Stimulated activated CD4-positive, alpha-beta T cell treated with anti-CD3 and anti-CD28 coated beads, Interleukin-4, amount 100 ng/mL, for 1 hour (primary cell): ENCODE results near the gene PDE9A.

Experiments used
- DNase-seq: peaks from one replicate; pipeline ENCODE4 v3.0.0-alpha.2; 2020

Gene PDE9A

DNA sequence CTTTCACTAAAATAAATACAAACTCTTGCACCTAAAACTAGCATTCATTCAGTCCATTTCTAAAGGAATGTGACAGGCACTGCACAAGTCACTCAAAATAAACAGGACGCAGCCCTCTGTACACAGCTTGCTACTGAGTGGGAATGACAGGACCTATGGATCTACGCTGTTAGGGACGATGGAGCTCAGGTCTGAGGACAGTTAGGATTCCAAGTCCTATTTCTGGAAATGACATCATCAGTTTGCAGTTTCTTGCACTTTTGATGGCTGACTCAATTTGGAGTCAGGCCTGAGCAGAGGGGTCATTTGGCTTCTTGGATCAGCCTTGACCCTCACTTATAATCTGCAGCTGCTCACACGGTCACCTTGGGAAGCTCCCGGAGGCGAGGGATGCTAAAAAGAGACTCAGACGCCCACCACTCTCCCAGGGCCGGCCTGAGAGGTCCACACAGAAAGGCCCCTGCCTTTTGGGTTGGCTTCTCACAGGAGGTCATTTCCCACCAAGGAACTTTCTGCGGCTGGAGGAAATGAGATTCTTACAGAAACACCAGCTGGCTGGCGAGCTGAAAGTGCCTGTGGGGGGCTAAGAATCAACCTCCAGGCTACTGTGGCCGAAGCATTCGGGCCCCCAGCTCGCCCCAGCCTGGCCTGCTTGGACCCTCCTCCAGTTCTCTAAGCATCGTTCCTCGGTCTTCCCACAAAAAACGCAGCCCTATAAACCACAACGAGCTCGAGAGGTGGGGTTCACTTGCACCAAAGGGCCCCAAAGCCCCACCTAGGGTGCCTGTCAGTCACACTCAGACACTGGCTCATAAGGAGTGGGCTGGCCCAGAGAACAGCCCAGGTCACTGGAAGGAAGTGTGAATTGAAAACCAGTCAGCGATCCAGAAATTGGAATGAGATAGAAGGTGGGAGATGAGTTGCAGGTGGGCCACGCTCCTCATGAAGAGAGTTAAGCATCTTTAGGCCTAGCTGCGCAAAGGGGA, 8.9 kb upstream of the PDE9A start:
- DNase-seq: no peak

DNA sequence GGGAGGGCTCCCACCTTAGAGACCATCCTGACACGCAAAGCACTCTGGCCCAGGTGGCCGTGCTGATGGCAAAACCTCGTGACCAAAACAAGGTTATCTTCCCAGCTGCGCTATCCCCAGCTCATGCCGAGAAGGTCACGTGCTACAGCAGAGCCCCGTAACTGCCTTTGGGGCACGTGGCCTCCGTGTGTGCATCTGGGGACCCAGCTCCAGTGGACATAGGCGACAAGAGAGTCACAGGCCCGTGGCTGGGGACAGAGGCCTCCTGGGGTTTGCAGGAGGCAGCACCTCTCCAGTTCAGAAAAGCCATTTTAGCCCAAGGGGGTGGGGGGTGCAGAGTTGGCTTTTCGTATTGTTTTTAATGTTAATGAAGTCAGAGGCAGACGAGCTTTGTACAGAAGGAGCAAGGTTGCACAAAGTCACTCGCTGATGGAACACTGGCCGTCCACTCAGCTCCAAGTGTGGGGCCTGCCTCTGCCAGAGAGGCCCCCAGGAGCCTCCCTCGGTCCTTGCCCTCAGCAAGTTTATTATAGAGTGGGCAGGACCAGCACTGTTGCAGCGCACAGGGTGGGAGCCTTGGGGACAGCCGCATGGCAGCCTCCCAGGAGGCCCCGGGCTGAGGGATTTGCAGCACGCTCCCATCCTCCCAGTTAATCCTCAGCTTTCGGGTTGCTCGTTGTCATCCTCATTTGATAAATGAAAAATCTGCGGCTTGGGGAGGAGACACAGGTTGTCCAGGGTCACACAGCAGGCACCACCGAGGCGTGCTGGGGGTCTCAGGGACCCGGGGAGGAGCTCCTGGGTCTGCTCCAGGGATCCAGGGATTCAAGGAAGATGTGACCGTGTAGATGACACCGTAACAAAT, 8.0 kb upstream of the PDE9A start:
- DNase-seq: no peak

DNA sequence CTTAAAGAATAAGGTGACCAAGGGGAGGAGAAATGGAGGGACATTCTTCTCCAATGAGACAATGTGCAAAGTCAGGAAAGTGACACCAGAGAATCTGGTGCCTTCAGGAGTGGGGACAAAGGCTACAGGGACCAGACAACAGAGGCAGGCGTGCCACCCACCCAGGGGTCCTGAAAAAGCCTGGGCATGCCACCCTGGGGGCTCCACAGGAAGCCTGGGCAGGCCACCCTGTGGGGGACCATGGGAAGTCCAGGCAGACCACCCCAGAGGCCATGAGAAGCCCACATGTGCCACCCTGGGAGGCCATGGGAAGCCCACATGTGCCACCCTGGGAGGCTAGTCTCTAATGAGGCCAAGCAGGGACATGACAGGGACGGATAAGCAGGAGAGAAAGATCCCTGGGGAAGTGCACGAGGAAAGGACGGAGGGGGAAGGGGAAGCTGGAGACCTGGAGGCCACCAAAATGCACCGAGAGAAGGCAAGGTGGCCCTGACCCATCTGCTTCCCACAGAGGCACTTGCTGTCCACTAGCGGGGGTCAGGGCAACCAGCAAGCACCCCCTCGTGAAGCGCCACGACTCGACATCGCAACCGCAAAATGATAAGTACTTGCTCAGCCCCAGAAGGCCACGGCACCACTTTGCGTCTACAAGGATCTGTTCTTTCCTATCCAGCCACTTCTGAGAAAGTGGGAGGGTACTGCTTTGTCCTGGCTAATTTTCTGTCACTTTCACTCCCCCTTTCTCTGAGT, 7.2 kb upstream of the PDE9A start:
- no peak for DNase-seq

DNA sequence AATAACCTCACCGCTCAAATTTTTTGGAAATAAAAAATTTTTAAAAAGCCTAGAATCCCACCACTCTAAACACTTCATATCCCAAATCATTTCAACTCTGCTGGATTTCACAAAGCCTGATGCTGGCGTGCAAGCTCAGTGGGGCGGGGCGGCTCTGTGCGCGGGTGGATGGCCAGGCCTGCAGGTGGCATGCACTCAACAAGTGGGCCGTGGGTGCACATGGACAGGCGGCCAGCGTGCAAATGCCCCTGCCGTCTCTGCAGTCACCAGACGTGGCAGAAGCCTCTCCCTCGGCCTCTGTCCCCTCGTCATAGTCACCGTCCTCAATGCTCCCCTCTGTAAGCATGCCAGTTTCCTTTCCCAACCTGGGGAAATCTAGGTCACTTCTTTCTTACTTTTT, 6.6 kb upstream of the PDE9A start:
- DNase-seq: no peak

DNA sequence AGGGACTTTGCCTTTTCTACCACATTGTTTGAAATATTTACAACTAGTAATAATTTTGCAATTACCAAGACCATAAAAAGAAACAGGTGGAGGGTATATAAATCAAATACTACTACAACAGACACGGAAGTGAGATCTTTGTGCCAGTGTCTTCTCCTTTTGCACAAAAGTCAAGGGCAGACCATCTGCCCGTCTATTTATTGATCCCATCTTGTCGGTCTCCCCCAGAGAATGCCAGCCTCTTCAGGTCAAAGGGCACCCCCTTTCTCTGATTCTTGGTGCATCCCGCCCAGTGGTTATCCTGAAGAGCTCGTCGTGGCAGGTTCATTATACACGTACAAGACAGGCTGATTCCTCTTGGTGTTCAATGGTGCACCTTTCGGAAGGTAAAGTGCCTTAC, 4.8 kb upstream of the PDE9A start:
- no peak for DNase-seq

DNA sequence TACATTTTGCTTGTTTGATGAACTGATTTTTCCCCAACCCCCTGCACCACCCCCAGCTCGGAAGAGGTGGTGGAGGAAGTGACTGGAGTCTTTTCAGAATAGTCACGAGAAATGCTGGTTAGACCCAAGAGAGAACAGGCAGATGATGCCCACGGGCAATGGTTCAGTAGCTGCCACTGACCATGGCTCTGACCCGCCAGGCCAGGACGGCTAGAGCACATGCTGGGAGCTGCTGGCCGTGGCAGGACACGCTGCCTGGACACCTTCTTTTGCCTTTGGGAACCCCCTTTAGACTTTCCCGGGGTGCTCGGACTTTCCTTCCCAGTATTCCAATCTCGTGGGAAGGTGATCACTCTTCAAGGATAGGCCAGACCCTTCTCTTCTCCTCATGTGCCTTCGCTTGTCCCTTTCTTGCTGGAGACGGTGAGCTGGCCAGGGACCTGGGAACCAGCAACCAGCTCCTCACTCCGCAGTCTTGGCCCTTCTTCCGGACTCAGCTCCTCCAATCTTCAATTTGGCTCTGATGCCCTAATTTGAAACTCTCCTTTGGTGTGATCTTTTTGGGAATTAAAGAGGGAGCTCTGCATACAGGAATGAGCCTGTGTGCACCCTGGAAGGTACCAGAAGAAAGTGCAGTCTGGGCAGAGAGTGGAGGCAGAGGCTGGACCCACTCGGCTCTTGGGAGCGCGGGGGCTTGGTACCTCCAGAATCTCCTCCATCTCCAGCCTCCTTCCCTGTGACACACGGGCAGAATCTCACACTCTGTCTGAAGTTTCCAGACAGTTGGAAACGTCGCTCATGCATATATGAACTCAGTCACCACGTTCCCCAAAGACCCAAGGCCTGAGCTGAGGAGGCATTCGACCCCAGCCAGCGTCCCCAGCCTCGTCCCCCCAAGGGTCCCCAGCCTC, 4.0 kb upstream of the PDE9A start:
- DNase-seq: no peak

DNA sequence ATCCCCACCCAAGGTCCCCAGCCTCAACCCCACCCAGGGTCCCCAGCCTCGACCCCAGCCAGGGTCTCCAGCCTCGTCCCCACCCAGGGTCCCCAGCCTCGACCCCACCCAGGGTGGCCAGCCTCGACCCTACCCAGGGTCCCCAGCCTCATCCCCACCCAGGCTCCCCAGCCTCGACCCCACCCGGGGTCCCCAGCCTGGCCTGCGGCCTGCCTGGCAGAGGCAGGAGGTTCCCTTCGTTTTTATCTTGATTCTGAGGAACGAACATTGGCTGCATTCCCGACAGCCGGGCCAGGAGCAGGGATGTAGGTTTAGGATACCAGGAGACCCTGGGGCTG, 3.4 kb upstream of the PDE9A start:
- DNase-seq: no peak

DNA sequence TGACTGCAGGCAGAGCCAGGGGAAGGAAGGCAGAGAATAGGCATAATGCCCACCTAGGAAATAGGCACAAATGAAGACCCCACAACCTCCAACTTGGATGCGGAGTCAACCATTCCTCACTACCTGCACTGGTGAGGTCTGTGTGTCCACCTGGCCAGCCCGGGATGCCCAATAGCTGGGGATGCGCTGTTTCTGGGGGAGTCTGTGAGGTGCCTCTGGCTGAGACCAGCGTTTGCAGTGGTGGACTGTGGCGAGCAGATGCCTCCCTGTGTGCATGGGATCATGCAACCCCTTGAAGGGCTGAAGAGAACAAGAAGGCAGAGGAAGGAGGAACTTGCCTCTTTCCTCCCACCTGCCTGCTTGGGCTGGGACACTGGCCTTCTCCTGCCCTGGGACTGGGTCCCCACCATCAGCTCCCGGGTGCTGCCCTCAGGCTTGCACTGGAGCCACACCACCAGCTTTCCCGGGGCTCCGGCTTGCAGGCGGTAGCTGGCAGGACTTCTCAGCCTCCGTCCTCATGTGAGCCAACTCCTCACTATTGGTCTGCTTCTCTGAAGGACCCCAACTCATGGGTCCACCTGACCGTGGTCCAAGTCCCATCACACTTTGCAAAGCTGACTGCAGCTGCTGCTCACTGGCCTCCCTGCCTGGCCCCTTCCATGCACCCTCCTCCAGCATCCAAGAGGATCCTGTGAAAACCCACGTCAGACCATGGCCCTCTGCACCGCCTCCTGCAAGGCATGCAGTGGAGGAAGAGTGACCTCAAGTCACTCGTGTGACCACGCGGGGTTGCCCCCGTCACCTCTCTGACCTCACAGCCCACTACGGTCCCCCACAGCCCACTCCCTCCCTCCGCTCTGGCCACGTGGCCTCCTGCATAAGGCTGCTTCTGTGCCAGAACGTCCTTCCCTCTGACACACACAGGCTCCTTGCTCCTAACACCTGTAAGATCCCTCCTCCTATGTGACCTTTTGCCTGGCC, 2.7 kb upstream of the PDE9A start:
- no peak for DNase-seq

DNA sequence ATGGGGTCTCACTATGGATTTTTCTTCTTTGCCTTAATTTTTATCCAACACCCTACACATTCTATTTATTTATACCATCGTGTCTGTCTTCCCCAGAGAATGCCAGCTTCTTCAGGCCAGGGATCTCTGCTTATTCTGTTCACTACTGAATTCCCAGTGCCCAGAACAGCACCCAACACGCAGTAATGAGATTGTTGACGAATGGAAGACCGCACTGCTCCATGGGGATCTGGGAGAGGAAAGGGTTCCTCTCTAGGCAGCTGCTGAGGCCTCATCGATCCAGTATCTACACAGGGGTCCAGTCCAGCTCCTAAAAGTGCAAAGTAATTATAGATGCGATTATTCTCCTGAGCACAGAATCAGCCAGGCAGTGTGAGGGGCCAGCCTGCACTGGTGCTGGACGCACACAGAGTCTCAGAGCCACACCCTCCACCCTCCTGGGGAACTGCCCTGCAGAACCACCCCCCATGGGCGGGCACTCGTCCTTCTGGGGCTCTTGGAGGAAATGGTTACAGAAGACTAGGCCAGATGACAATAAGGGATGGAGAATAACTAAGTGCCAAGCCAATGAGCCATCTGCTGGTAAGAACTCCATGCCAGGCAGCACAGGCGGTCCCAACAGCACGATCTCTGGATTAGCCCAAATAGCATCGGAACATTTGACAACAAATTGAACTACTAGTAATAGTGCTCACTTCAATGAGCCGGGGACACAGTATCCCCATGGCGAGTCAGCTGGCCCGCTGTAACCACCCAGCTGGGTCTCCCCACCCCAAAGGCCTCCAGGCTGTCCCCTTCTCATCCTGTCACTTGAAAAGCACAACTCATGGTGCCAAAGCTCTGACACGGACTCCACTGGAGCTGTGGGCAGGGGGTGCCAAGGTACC, 1.7 kb upstream of the PDE9A start:
- no peak for DNase-seq

DNA sequence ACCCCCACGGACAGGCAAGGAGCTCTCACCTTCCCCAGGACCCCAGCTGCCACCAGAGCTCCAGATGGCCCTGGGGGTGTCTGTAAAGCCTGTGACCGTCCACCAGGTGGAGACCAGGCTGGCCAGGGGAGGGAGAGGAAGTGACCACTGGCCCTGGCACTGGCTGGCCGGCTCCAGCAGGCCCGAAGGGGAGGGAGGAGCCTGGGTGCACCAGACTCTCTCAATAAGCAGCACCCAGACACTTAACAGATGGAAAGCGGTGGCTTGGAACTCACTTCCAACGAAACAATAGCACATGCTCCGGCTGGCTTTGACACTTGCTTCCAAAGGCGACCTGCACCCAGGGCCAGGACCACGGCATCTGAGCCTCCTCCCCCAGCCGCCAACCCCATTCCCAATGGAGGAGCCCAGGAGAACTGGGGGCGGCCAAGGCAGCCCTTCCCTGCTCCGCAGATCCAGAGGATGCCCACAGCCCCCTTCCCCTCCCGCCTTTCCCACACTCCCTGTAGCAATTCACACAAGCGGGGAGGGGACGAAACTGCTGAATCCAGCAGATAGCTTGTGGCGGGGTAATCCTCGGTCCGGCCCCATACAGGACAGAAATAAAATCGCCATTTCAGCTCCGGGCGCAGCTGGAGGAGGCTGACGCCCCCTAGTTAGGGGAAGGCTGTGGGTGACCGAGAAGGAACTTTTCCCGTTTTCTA, 742 bp upstream of the PDE9A start:
- DNase-seq: no peak

DNA sequence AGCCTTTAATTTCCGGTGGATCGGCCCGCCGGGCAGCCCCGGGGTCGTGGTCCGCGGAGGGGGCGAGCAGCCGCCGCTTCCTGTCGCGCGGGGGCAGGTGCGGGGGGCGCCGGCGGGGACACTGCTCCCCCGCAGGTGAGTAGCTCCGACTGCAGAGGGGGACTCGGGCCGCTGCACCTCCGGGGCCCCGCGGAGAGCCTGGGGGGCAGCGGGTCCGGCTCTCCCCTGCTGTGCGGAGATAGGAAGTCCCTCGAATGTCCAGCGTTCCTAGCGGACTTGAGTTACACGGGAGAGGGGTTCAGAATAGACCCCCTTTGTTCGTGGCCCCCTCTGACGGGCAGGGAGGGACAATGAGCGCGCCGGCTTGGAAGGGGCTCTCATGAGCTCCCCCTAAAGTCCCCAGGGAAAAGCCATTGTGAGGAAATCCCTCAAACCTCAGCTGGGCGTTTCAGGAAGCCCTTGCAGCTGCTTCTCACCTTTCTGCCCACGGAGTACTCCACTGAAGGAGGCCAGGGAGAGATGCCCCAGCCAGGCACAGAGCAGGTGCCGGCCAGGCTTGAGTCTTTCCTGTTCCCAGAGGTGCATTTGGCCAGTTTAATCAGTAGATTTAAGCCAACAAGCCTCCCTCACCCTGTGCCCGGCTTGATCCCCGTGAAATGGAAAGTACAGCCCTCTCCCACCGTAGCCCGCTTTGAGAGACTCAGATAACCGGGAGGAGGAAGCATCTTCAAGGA, 925 bp downstream of the PDE9A start:
- no peak for DNase-seq

DNA sequence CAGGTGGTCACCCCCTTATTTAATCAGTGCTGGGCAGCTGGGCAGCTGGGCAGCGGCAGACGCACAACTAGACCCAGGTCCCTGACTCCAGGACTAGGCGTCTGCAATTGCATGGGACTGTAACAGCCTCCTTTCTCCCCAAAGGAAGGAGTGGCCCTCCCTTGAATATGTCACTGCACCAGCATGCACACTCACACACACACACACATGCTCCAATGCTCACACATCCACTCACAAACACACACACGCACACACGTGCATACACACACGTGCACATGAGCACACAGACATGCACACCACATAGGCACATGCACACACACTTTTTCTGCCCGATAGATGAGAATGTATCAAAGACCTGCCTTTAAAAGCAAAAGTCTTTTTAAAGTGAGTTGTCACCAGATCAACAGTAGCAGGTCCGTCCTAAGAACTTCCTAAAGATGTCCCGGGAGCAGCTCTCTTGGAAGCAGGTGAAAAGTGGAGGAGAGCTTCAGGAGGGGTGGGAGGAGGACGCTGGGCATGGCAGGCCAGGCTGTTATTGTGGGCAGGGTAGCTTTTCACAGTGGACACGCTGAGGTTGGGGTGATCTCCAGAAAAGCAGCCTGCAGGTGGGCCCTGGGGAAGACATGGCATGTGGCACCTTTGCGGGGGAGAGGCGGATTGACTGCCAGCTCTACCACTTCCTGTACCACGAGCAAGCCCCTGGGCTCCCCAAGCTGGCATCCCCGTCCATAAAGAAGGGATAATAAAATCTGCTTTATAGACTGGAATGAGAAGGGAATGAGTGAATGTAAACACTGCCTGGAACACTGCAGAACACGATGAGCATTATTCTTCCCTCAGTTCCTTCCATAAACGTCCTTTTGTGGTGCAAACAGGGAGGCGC, 1.7 kb downstream of the PDE9A start:
- DNase-seq: no peak

DNA sequence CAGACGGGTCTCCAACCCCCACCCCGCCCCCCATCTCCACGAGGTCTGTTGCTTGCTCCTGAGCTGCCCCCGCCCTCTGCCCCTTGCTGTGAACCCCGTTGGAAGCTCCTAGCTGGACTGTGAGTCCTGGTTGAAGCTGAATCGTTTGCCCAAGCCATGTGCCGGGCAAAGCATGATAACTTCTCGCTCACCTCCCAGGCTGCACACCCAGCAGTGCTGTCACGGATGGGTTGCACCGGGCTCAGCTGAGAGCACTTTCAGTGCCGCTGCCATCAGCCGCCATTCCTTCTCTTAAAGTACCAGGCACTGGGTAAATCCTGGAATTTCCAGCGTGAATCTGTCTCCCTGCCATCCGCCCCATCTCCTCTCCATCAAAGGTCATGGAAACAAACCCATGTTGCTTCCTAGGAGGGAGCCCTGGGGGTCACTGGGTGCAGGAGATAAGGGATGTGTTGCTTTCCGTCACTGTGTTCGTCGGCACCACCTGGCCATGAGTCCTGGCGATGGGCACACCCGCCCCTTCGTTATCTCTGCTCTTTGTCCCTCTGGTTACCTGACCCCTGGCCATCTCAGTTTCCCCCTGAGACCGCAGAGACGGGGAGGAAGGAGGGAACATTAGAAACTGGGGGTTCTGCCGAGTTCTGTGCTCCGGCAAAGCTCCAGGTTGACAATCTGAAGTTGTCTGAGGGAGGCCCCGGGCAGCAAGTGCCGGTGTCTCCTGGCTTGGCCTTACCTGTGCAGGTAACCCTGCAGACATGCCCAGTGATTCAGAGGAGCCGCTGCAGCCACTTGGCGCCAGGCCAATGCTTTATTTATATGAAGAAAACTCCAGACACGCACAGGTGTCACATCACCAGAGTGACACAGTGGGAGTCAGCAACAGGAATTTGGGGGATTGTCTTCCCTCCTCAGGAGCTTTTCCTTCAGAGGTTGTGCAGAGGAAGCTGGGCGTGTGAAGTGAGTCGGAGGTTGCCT, 2.7 kb downstream of the PDE9A start:
- no peak for DNase-seq

DNA sequence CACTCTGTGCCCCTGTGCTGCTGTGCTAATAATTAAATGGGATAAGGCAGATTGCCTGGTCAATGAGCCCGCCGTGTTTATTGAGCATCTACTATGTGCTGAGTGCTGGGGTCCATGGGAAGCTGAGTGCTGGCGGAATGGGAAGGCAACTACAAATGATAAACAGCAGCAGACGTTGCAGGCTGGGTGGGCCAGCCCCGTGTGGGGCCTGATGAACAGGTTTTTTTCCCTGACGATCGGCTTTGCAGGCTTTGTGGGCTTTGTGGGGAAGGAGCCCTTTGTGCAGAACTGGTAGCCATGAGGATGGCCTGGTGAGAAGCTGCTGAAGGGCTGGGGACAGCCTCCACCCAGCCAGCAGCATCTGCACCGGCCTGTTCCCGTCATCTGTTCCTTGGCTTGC, 3.5 kb downstream of the PDE9A start:
- no peak for DNase-seq

DNA sequence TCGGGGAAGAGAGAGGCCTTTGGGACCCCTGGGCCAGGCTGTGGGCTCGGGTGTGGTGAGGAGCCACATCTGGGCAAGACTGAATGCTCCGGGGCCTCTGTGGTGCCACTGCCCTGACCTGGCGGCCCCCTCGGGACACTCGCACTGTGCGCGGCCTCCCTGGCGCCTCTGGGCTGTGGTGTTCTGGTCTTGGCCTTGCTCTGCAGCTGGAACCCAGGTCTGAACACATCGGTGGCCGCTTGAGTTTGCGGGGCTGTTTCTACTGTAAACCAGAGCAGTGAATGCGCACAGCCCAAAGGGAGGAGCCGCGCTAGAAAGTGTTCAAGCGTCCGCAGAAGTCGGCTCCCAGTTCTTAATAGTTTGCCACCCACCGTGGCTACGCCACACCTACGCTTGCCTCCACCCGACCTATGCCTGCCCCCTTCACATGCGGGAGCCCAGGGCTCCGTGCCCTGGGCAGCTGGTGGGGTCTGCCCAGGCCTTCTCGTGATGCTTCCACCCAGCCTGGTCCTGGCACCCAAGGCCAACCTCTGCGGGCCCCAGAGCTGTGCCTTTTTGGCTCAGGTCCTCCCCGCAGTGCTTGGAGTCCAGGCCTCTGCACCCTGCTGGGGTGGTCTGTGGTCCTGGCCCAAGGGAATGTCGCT, 4.4 kb downstream of the PDE9A start:
- DNase-seq: no peak
